ENCODE results near the gene NME7.

NME7 gene

GRCh38 chr1:169086603-169087455 lies 280.8 kb downstream of the NME7 start:
- Histone ChIP-seq H3K27me3 (no peaks in the 10 kb centered on the region), H3K36me3 (no peaks in the 10 kb centered on the region), H4K20me1 (no peaks in the 10 kb centered on the region), H3K9ac (no peak overlapping the region; the same call in 1 of the 2 replicates), H3K4me2 (no peak overlapping the region), H3K9me3 (no peaks in the 10 kb centered on the region), H3K27ac (no peak overlapping the region), H3K4me1 (peaks cover 7% of the 10 kb centered on the region), H3K4me3 (no peak overlapping the region)
- no peak for TF ChIP-seq Cebpa-rat (IDR thresholded peaks at IDR 0.05)

GRCh38 chr1:169085911-169086310 lies 281.7 kb downstream of the NME7 start:
- peaks cover 7% of the 10 kb centered on the region for H3K4me1 ChIP-seq
- H3K9ac ChIP-seq = no peak overlapping the region
- no peaks in the 10 kb centered on the region for H3K36me3 ChIP-seq
- no peaks in the 10 kb centered on the region for H3K27me3 ChIP-seq
- H3K9me3 ChIP-seq = no peaks in the 10 kb centered on the region
- H3K4me3 ChIP-seq = no peak overlapping the region
- H3K27ac ChIP-seq = no peak overlapping the region
- no peaks in the 10 kb centered on the region for H4K20me1 ChIP-seq
- no peak overlapping the region for H3K4me2 ChIP-seq
- TF ChIP-seq Cebpa-rat (IDR thresholded peaks at IDR 0.05) = no peak

All from BLaER1 (cell line).